ENCODE data around the gene STRADB. TPM values are rescaled to one million over a fixed set of nuclear protein-coding genes. Genes with fewer than 3 reads are reported as not detected.

STRADB gene
- total RNA-seq, 1 donor from 2014 or later: 23.3 TPM

DNA sequence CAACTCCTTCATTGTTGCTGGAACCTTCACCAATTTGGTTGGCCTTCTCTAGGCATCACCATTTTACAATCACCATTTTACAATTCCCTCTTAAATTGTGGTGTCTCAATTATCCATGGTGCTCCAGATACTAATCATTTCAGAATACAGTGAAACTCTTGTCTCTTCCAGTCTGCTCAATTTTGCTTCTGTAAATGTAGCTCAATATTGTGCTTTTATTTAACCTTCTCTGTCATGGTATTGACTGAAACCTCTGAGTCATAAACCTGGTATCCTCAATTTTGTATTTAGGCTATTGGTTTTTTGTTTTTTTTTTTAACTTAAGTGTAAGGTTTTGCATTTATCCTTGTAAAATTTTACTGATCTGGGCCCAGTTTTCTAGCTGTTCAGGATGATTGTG, 16.1 kb downstream of the STRADB start:
- Mint-ChIP-seq H3K4me3 (no peak overlapping the region), H3K36me3 (ENCODE audit: low read depth) (peaks cover 78% of the 10 kb centered on the region), H3K27me3 (no peaks in the 10 kb centered on the region), H3K9me3 (no peaks in the 10 kb centered on the region), H3K4me1 (no peaks in the 10 kb centered on the region), H3K27ac (no peak overlapping the region)
- POLR2A ChIA-PET: interaction anchor here (0.7 kb wide), 1 partner anchor 16 kb away, joined by 4 read pairs; the partner anchor contains the start of genes STRADB and TRAK2
- CTCF ChIA-PET: no interaction called here
- intact Hi-C loops (cut with micrococcal nuclease): no loop called here
- ATAC-seq (ENCODE audit: low read depth) (no peak), DNase-seq (no peak)
- TF ChIP-seq, protein P1, sequence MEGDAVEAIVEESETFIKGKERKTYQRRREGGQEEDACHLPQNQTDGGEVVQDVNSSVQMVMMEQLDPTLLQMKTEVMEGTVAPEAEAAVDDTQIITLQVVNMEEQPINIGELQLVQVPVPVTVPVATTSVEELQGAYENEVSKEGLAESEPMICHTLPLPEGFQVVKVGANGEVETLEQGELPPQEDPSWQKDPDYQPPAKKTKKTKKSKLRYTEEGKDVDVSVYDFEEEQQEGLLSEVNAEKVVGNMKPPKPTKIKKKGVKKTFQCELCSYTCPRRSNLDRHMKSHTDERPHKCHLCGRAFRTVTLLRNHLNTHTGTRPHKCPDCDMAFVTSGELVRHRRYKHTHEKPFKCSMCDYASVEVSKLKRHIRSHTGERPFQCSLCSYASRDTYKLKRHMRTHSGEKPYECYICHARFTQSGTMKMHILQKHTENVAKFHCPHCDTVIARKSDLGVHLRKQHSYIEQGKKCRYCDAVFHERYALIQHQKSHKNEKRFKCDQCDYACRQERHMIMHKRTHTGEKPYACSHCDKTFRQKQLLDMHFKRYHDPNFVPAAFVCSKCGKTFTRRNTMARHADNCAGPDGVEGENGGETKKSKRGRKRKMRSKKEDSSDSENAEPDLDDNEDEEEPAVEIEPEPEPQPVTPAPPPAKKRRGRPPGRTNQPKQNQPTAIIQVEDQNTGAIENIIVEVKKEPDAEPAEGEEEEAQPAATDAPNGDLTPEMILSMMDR (IDR thresholded peaks at IDR 0.05): no peak

DNA sequence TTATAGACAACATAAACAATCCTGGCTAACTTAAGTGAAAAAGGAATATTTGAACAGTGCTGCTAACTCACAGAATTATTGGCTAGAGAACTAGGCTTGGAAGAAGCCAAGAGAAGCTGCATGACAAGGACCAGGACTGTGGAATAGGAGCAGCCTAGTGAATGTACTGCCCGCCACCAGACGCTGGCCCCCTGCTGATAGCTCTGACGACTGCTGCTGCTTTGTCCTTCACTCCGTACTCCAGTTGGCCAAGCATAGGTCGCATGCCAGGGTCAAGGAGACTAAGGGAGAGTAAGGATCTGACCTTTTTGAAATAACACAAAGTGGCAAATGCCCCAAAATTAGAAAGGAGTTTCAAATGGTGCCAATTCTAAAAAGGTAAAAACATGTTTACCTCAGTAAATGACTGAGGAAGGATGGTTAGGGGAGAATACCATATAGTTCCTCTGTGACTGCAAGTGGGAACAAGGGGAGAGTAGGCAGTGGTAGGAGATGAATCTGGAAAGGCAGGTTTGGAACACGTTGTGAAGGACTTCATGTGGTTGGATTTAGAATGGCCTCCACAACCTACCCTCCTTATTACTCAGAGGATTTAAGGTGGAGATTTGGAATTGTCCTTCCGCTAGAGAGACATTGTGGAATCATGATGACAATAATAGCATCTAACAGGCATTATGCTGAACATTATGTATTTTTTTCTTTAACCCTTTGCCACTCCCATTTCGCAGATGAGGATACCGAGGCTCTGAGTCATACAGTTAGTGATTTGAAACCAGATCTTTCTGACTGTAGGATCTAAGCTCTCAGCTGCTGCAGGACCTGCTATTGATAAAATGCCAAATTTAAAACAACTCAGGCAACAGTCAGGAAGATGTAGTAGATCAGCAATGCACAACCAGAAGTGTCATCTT, 19.5 kb downstream of the STRADB start:
- H3K9me3 Mint-ChIP-seq: no peaks in the 10 kb centered on the region
- H3K27me3 Mint-ChIP-seq: no peaks in the 10 kb centered on the region
- no peak for ATAC-seq (ENCODE audit: low read depth)
- CTCF ChIA-PET: no interaction called here
- intact Hi-C loops (cut with micrococcal nuclease): no loop called here
- H3K36me3 Mint-ChIP-seq (ENCODE audit: low read depth): peaks cover 82% of the 10 kb centered on the region
- TF ChIP-seq, protein P1 (IDR thresholded peaks at IDR 0.05): no peak
- POLR2A ChIA-PET: no interaction called here
- no peaks in the 10 kb centered on the region for H3K4me1 Mint-ChIP-seq
- no peak overlapping the region for H3K4me3 Mint-ChIP-seq
- no peak overlapping the region for H3K27ac Mint-ChIP-seq
- no peak for DNase-seq

DNA sequence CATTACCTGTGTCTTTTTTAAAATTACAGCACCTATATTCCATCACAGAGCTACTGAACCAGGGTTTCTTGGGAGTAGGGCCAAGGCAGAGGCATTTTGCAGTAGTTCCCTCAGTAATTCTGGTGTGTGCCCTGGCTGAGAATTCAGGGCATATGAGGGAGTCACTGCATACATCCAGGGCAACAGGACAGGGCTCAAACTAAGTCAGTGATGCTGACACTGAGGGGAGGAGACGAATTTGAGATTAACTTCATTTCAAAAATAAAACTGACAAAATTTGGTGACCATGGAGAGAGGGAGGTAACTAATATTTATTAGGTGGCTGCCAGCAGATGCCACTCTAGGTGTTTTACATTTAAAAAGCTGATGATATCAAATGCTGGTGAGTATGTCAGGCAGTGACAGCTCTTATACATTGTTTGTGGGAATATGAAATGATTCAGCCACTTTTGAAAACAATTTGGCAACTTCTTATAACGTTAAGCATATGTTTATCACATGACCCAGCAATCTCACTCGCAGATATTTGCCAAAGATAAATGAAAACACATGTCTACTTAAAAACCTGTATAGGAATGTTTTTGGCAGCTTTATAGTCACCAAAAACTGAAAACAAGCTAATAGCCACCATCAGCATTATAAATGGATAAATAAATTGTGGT, 20.3 kb downstream of the STRADB start:
- Mint-ChIP-seq H3K27me3 (no peaks in the 10 kb centered on the region), H3K36me3 (ENCODE audit: low read depth) (peaks cover 78% of the 10 kb centered on the region), H3K27ac (no peak overlapping the region), H3K4me1 (no peaks in the 10 kb centered on the region), H3K4me3 (no peak overlapping the region), H3K9me3 (no peaks in the 10 kb centered on the region)
- TF ChIP-seq, protein P1 (IDR thresholded peaks at IDR 0.05): no peak
- CTCF ChIA-PET: no interaction called here
- ATAC-seq (ENCODE audit: low read depth) (no peak), DNase-seq (no peak)
- POLR2A ChIA-PET: no interaction called here
- intact Hi-C loops (cut with micrococcal nuclease): no loop called here

DNA sequence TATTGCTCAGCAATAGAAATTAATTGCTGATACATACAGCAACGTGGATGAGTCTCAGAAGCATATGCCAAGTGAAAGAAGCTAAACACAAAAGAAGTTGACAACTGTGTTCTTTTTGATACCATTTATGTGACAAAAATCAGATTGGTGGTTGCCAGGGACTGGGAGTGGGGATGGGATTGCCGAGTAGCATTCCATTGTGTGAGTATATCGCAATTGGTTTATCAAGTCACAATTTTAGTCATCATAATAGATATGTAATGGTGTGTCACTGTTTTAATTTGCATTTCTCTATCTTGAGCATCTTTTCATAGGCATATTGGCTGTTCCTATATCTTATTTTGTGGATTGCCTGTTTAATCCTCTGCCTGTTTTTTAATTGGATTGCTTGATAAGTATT, 20.9 kb downstream of the STRADB start:
- CTCF ChIA-PET: no interaction called here
- Mint-ChIP-seq H3K4me3 (no peak overlapping the region), H3K27ac (no peak overlapping the region), H3K36me3 (ENCODE audit: low read depth) (peaks cover 75% of the 10 kb centered on the region), H3K4me1 (no peaks in the 10 kb centered on the region), H3K27me3 (no peaks in the 10 kb centered on the region), H3K9me3 (no peaks in the 10 kb centered on the region)
- no peak for ATAC-seq (ENCODE audit: low read depth)
- intact Hi-C loops (cut with micrococcal nuclease): no loop called here
- TF ChIP-seq, protein P1 (IDR thresholded peaks at IDR 0.05): no peak
- POLR2A ChIA-PET: no interaction called here
- DNase-seq: no peak

DNA sequence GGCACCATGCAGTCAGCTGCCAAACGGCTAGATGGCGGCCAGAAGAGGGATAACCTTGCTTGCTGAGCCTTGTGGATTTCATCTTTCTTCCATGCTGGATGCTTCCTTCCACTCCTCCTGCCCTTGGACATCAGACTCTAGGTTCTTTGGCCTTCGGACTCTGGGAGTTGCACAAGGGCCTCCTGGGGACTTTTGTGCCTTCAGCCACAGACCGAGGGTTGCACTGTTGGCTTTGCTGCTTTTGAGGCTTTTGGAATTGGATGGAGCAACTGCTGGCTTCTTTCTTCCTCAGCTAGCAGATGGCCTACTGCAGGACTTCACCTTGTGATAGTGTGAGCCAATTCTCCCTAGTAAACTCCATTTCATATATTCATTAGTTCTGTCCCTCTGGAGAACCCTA, 31.0 kb downstream of the STRADB start:
- ATAC-seq (ENCODE audit: low read depth) (no peak), DNase-seq (no peak)
- TF ChIP-seq, protein P1 (IDR thresholded peaks at IDR 0.05): no peak
- ChIA-PET CTCF (no interaction called here), POLR2A (no interaction called here)
- Mint-ChIP-seq H3K27ac (no peak overlapping the region), H3K36me3 (ENCODE audit: low read depth) (peaks cover 29% of the 10 kb centered on the region), H3K27me3 (no peaks in the 10 kb centered on the region), H3K9me3 (no peaks in the 10 kb centered on the region), H3K4me1 (no peaks in the 10 kb centered on the region), H3K4me3 (no peak overlapping the region)
- intact Hi-C loops (cut with micrococcal nuclease): no loop called here

Measured in activated B cell treated with CpG ODN at 0.5 μM for 24 hours (primary cell).